GM19452 (cell line): ENCODE results near the gene SLC7A6.
"Not testable (repeated sequence)": the region's sequence is repeated elsewhere in the genome, so short reads cannot be mapped to it uniquely, and the experiment has no call there.

ENCODE experiments used
- ATAC-seq: cut with Tn5 transposase; IDR thresholded peaks from one replicate; pipeline ENCODE4 v1.9.1; 2021; ENCODE audit not compliant: unreplicated experiment

The SLC7A6 gene

DNA sequence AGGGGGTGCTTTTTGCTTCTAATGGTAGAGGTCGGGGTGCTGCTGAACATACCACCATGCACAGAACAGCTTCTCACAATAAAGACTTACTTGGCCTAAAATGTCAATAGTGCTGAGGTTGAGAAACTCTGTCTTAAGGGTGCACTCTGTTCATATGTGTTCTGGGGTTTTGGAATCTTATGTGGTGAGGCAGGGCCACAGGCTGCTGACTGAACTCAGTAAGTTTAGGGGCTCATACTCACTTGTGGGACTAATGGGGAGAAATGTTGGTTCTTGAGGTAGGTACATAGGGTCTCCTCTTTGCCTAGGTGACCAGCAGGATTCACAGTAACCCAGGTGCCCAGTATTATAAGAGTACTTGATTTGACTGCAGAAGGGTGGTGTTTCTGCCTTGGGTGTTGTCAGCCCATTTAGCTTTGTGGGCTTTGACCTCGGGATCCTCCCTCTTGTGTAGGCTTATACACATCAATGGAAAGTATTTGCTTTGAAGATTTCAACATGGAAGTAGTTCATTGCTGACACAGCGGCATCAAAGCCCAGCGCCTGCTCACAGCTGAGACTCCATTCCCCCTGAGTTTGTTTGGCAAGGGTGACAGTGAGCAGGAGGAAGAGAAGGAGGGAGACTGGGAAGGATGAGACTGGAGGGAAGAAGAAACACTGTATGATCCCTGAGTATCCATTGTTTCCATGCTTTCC, 17.2 kb downstream of the SLC7A6 start:
- ATAC-seq: no peak

DNA sequence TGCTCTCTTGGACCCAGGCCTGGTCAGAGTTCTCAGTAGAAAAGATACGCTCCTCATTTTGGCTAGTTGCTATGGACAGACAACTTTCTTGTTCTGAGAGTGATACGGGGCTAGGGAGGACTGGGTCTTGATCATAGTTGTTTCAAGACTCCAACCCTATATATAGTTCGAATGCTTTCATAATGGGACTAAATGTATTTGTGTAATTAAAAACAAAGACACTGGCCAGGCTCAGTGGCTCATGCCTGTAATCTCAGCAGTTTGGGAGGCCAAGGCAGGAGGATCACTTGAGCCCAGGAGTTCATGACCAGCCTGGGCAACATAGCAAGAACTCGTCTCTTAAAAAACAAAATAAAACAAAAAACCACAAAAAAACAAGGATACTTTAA, 17.7 kb downstream of the SLC7A6 start:
- ATAC-seq: no peak

DNA sequence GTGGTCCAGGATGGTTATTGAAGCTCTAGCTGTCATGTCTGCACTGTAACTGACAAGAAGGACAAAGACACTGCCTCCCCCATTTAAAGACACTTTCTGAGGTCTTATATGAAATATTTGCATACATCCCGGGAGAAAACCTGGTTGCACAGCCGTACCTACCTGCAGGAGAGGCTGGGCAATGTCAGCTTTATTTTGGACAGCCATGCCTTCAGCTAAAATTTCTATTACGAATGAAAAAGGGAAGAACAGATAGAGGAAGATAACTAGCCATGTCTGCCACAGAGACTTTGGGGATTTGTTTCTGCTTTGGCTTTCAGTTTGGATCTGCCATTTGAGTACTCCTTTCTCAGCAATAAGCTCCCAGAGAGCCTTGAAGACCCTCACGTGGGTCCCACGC, 19.0 kb downstream of the SLC7A6 start:
- ATAC-seq: no peak

DNA sequence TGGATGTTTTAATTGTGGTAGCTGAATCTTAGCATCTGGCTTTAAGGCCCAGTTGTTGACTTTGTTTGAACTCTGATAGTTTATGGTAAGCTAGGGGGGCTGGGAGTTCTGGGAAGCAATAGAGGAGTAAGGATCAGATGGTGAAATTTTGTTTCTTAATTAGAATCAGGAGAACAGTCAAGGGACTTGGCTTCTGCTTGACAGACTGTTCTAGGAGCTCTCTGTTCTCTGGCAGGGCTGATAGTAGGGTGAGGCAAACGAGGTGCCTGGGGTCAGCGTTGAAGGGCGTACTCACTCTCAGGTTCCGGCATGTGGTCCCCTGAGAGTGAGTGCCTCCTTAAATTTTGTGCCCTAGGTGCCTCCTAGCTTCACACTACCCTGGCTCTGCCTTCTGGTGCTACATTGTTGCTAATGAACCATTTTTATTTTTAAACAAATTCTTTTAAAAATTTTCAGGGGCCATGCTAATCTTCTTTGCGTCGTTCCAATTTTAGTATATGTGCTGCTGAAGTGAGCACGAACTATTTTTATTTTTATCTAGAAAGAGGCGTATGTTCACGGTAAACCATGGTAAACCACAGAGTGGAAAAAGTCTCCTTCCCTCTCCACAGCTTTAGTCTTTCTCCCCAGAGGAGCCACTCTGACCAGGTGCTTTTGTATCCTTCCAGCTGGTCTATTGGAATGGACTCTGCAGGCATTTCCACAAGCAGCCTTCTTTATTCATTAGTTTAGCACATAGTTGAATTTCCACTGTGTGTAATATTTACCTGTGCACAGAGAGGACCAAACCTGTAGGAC, 19.7 kb downstream of the SLC7A6 start:
- ATAC-seq: peak; percentile 47

DNA sequence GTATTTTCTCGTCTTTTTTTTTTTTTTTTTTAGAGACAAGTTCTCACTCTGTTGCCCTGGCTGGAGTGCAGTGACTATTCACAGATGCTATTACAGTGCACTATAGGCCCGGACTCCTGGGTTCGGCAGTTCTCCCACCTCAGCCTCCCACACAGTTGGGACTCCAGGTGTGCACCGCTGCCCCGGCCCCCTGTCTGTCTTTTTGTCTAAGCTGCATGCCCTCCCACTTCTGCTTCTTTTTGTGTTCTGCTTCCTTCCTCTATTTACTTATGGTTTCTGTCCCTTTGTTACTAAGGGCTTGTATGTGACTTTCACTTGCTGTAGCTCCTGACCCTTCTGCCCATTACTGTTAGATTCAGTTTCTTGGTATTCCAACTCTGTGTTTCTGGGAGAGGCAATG, 20.5 kb downstream of the SLC7A6 start:
- ATAC-seq: peak; percentile 52

DNA sequence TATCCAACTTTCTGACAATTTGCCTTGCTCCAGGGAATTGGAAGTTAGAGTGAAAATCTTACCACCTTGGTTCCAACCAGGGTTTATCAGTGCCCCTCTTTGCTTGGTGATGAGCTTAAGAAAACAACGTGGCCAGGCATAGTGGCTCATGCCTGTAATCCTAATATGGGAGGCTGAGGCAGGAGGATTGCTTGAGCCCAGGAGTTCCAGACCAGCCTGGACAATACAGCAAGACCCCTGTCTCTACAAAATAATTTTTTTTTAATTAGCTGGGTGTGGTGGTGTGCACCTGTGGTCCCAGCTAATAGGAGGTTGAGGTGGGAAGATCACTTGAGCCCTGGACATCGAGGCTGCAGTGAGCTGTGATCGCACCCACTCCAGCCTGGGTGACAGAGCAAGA, 21.4 kb downstream of the SLC7A6 start:
- no peak for ATAC-seq

DNA sequence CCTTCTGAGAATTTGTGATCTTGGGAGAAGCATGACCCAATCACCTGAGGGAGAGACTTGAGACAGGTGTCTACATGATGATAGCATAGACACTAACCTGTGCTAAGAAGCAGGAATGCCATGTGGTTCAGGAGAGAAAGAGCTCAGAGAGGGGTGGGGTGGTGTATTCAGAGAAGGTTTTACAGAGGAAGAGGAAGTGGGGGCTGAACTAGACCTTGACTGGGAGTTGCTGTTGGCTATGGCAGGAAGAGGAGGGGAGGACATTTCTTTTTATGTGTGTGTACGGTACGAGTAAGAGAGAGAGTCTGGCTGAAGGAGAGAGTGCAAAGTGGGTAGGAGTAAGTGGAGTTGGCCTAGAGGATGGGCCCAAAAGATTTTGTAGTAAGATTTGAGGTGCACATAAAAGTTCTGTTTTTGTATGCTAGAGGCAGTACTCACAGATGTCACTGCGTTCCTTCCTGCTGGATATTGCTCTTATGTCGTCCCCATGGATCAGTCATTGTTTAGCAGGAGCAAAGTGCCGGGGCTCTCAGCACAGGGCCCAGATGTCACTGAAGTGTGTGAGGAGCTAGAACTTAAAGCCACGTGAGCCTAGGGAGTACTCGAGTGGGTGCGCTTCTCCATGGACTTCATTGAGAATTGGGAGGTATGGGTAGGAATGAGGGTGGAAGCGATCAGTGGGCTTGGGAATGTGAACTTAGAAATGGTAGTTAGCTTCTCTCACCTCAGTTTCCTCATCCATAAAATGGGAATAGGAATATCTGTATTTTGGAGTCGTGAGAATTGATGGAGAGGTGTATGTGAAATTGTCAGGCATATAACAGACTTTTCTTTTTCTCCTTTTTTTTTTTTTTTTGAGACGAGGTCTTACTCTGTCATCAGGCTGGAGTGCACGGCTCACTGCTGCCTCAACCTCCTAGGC, 22.1 kb downstream of the SLC7A6 start:
- ATAC-seq: no peak

DNA sequence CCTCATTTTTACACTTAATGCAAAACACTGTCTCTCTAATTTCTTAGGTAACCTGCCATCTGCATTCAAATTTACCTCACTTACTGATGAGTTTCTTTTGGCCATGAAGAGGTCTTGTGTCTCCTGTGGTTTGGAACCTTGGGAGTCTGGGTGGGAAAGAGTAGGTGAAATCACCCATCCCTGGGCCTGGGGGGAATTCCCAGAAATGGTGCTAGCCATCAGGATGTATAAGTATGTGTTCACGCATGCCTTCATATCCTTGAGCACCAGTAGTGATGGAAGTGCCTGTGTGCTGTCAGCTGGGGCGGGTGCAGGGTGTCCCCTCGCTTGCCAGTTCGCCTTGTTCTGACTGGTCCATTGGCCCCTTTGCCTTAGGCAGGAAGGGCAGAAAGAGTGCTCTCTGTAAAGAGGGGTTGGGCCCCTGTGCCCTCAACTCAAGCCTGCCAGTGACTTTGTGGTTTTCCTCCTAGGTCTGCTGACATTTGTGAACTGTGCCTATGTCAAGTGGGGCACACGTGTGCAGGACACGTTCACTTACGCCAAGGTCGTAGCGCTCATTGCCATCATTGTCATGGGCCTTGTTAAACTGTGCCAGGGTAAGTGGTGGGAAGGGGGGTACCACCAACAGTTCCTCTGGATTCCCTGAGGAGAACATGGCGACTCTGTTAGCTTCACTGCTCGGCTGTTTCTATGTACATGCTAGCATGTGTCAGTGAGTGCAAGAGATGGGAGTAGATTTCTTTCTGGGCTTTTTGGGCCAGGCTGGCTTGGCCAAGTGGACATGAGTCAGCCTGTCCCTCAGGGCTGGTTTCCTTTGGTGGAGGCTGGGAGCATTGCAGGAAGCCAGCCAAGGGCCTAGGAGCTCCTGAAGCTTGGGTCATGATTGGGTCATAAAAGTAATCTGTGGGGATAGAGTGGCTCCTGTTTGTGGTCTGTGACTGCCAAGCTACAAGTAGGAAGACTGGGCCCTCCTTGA, 23.2 kb downstream of the SLC7A6 start:
- no peak for ATAC-seq

DNA sequence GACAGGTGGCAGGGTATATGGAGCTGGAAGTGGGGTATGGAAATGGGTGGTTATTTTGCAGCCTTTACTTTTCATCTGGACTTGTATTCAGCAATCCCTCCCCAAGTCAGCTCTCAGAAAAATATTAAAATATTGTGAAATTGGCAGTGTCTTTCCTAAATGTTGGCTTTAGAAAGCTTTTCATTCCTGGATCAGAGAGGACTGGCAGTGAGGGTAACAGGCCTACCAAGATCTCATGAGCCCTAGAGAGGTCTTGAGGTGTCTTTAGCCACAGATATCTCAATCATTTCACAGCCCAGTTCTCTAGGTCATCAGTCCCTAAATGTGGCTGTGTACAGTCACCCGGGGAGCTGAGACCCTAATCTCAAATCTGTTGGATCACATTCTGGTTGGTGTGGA, 23.9 kb downstream of the SLC7A6 start:
- ATAC-seq: no peak

DNA sequence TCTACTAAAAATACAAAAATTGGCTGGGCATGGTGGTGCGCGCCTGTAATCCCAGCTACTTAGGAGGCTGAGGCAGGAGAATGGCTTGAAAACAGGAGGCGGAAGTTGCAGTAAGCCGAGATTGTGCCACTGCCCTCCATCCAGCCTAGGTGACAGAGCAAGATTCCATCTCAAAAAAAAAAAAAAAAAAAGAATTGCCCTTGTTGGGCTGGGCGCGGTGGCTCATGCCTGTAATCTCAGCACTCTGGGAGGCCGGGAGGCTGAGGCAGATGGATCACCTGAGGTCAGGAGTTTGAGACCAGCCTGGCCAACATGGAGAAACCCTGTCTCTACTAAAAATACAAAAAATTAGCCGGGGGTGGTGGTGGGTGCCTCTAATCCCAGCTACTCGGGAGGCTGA, 24.5 kb downstream of the SLC7A6 start:
- not testable (repeated sequence) for ATAC-seq

DNA sequence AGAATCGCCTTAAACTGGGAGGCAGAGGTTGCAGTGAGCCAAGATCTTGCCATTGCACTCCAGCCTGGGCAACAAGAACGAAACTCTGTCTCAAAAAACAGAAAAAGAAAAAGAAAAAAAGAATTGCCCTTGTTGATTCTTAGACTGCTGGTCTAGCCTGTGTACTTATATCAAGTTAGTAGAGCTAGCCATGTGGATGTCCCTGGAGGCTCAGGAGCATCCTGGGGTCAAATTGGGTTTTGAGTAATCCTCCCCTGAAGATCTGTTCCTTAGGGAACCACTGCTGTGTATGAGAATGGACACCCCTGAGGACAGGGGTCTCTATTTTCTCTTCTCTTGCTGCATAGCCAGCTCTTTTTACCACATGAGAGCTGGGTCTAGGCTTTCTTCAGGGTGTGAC, 24.9 kb downstream of the SLC7A6 start:
- no peak for ATAC-seq

DNA sequence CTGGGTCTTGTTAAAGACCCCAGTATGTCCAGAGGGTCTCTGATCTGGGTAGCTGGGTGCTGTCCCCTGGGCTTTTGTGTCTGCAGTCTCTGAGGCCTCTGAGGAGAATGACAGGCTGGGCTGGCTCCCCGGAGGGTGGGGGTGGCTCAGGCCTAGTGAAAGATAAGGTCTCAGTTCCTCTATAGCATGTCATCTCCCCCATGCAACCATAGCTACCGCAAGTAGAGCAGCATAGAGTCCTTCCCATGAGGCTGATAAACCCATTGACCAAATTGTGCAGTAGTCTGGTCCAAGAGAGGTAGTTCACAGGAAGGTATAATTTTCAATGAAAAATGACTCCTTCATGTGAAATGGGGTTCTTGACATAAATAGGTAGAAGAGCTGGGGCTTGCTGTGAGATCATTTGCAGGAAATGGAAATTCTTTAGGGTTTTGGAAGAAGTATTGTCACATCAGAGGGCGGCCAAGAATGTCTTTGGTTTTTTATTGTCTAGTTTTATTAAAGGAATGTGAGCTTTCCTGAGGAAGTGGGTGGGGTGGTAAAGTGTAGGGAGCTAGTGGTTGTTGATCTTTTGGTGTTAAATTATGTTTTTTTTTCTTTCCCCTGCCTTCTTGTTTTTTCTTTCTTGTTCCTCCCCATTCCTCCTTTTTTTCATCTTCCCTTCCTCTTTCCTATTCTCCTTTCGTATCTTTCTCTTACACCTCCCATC, 25.4 kb downstream of the SLC7A6 start:
- no peak for ATAC-seq

DNA sequence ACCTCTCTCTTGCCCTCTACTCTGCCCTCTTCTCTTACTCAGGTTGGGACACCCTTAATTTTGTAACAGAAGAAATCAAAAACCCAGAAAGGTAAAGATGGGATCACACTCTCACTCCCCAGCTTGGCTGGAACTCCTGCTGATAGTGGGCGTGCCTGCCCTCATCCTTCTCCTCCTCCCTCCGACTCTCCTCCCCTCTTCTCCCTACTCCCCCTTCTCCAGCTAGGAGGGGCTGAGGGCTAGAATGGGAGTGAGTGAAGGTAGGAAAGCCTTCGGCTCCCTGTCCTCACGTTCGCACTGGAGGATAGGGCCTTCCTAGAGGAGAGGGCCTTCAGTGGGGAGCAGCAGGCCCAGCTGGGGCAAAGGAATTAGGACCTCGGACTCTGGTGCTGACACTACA, 26.1 kb downstream of the SLC7A6 start:
- ATAC-seq: no peak

DNA sequence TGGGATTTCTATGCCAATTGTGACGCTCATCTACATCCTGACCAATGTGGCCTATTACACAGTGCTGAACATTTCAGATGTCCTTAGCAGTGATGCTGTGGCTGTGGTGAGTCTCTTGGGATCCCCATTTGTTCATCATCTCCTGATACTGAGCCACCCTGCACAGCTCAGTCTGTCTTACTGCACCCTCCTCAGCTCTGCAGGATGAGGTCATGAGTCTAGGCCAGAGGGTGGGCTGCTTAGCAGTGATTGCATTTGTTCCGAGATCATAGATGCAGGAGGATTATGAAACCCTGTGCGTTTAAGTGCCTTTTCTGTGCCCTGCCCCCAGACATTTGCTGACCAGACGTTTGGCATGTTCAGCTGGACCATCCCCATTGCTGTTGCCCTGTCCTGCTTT, 26.9 kb downstream of the SLC7A6 start:
- no peak for ATAC-seq

DNA sequence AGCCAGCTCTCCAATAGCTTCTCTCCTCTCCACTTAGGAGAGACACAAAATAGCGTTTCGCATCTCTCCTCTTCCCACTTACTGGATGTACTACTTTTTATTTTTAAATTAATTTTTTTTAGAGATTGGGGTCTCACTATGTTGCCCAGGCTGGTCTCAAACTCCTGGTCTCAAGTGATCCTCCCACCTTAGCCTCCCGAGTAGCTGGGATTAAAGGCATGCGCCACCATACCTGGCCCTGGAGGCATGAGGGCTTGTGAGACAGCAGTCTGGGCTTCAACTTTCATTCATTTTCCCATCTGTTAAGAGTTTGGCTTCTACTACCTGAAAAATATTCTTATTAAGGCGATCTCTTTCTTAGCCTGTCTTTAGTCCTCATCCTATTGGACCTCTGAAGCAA, 28.1 kb downstream of the SLC7A6 start:
- ATAC-seq: no peak

DNA sequence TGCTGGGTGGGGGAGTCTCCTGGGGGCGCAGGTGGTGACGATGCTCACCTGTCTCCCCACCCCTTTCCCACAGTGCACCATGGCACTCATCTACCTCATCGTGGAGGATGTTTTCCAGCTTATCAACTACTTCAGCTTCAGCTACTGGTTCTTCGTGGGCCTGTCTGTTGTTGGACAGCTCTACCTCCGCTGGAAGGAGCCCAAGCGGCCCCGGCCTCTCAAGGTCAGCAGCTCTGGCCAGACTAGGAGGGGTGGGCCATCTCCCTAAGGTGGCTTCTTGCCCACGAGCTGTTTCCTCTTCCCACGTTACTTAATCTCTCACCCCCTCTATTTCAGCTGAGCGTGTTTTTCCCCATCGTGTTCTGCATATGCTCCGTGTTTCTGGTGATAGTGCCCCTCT, 32.0 kb downstream of the SLC7A6 start:
- ATAC-seq: no peak

DNA sequence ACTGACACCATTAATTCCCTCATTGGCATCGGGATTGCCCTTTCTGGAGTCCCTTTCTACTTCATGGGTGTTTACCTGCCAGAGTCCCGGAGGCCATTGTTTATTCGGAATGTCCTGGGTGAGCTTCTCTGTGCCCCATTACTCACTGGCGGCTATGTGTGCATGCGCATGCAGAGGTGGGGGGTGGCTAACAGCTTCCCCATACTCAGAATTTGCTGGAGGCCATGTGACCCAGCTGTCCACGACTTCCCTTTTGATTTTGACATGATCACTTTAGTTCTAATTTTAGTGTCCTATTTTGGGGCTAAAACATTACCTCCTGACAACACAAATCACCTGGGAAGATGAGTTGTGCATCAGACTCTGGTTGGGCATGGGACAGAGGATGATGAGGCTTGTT, 32.4 kb downstream of the SLC7A6 start:
- ATAC-seq: no peak

DNA sequence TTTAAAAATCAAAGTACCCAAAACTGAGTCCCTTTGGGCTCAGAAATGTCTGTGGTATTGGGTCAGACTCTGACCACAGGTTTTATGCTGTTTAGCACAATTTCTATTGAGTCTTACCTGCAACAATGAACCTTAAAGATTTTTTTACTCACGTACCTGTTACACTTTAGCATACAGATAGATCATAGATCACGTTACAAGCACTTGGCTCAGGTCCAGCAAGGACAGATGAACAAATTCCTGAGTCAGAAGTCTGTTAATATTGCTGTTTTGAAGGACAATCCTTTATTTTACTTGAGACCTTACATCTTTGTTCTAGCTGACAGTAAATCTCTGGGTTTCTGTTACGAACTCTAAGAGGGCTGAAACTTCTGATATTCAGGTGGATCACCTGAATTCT, 33.6 kb downstream of the SLC7A6 start:
- ATAC-seq: no peak

DNA sequence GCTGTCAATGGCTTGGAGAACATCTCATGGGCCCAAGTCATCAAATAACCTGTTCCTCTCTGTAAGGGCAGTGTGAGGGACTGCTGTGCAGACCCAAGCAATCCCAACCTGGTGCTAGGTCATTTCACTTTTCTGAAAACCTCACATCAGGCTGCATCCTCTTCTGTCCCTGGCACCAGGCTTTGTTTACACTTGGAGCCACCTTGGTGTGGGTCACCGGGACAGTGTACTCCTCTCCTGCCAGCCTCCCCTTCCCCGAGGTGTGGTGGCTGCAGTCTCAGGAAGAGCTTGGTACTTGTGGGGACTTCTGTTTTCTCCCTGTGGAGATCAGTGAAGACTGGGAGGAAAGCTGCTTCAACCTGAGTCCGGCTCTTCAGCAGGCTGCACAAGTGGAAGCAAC, 34.0 kb downstream of the SLC7A6 start:
- no peak for ATAC-seq
